CD14-positive monocyte (primary cell): ENCODE measurements around the gene PDGFB. TPM values are rescaled to one million over a fixed set of nuclear protein-coding genes. Genes with fewer than 3 reads are reported as not detected.

ENCODE experiments used
- DNase-seq, 3 donors: peaks; one replicate each; pipeline ENCODE4 v3.0.0-alpha.2; 2011 to 2022
- H2AFZ ChIP-seq: 2 replicates; pipeline ENCODE4 v1.6.0; 2012; ENCODE audit warnings: mild to moderate bottlenecking, low read depth, low read length, inconsistent platforms; ENCODE audit not compliant: insufficient read depth, poor library complexity, severe bottlenecking
- H3K27ac ChIP-seq, 2 donors: 1 replicate in 1 of 2; 2 replicates in 1 of 2; pipeline ENCODE4 v1.5.1; 2012 to 2013; ENCODE audit warnings: low read length in 2 of 2, control low read depth in 1 of 2, inconsistent platforms in 1 of 2, low read depth in 1 of 2, mild to moderate bottlenecking in 1 of 2
- H3K27me3 ChIP-seq, 2 donors: one replicate each; pipeline versions ENCODE4 v1.6.0 to v1.6.1; 2011 to 2013; ENCODE audit warnings: low read length in 2 of 2; ENCODE audit not compliant: control insufficient read depth in 2 of 2, insufficient read depth in 2 of 2
- H3K36me3 ChIP-seq, 2 donors: replicated peaks in 1 of 2; 1 replicate in 1 of 2; 2 replicates in 1 of 2; pipeline versions ENCODE4 v1.5.1 to v1.6.1; 2012 to 2013; ENCODE audit warnings: low read length in 2 of 2, control low read depth in 1 of 2, inconsistent platforms in 1 of 2, mild to moderate bottlenecking in 1 of 2; ENCODE audit not compliant: insufficient read depth in 2 of 2, control insufficient read depth in 1 of 2
- H3K4me1 ChIP-seq, 2 donors: 1 replicate in 1 of 2; 2 replicates in 1 of 2; pipeline versions ENCODE4 v1.5.1 to v1.6.1; 2012 to 2013; ENCODE audit warnings: low read length in 2 of 2, control low read depth in 1 of 2, inconsistent platforms in 1 of 2, mild to moderate bottlenecking in 1 of 2, moderate library complexity in 1 of 2; ENCODE audit not compliant: insufficient read depth in 2 of 2, control insufficient read depth in 1 of 2
- H3K4me2 ChIP-seq: replicated peaks from 2 replicates; pipeline ENCODE3; 2012; ENCODE audit warnings: low read length, moderate library complexity, mild to moderate bottlenecking; ENCODE audit not compliant: poor library complexity, severe bottlenecking; ENCODE audit errors: extremely low read depth
- H3K4me3 ChIP-seq, 3 experiments: fragments of 200-600 bp in 1 of 3; sonication (generic) in 1 of 3; replicated peaks in 1 of 3; 1 replicate in 2 of 3; 2 replicates in 1 of 3; pipeline ENCODE4 v1.5.1; 2011 to 2013; ENCODE audit warnings: low read length in 3 of 3, mild to moderate bottlenecking in 3 of 3, control low read depth in 2 of 3, low read depth in 2 of 3, inconsistent platforms in 1 of 3, moderate library complexity in 1 of 3
- H3K79me2 ChIP-seq: 2 replicates; pipeline ENCODE4 v1.6.0; 2012; ENCODE audit warnings: mild to moderate bottlenecking, control low read depth, inconsistent platforms, low read length, moderate library complexity; ENCODE audit not compliant: insufficient read depth
- H3K9ac ChIP-seq: 2 replicates; pipeline ENCODE4 v1.6.0; 2017; ENCODE audit warnings: low read length, mild to moderate bottlenecking; ENCODE audit not compliant: insufficient read depth, poor library complexity, severe bottlenecking
- H3K9me3 ChIP-seq, 2 donors: replicated peaks in 1 of 2; 1 replicate in 1 of 2; 2 replicates in 1 of 2; pipeline versions ENCODE4 v1.5.1 to v1.6.1; 2012 to 2013; ENCODE audit warnings: low read length in 2 of 2, control low read depth in 1 of 2; ENCODE audit not compliant: control insufficient read depth in 1 of 2, insufficient read depth in 1 of 2
- H4K20me1 ChIP-seq: 2 replicates; pipeline ENCODE4 v1.6.0; 2012; ENCODE audit warnings: mild to moderate bottlenecking, low read length, control low read depth, moderate library complexity; ENCODE audit not compliant: insufficient read depth
- H3K27ac Mint-ChIP-seq, 7 donors: one replicate each; pipeline ENCODE4 v1.8.0; 2020; ENCODE audit warnings: mild to moderate bottlenecking in 7 of 7, mixed read lengths in 7 of 7, moderate library complexity in 6 of 7, inconsistent platforms in 2 of 7
- H3K27me3 Mint-ChIP-seq, 3 donors: one replicate each; pipeline ENCODE4 v1.8.0; 2021 to 2022; ENCODE audit warnings: low read depth in 3 of 3, mild to moderate bottlenecking in 3 of 3, mixed read lengths in 3 of 3, moderate library complexity in 3 of 3, inconsistent platforms in 1 of 3
- H3K36me3 Mint-ChIP-seq, 2 donors: one replicate each; pipeline ENCODE4 v1.8.0; 2020; ENCODE audit warnings: mixed read lengths in 2 of 2, inconsistent platforms in 1 of 2, mild to moderate bottlenecking in 1 of 2
- H3K4me1 Mint-ChIP-seq: one replicate; pipeline ENCODE4 v1.8.0; 2020; ENCODE audit warnings: mild to moderate bottlenecking, mixed read lengths
- H3K4me3 Mint-ChIP-seq, 2 donors: one replicate each; pipeline ENCODE4 v1.8.0; 2020; ENCODE audit warnings: mild to moderate bottlenecking in 2 of 2, mixed read lengths in 2 of 2, moderate library complexity in 1 of 2
- H3K9me3 Mint-ChIP-seq, 7 donors: one replicate each; pipeline ENCODE4 v1.8.0; 2020 to 2022; ENCODE audit warnings: mixed read lengths in 7 of 7, mild to moderate bottlenecking in 6 of 7, moderate library complexity in 6 of 7, inconsistent platforms in 2 of 7
- WGBS: methylation state at CpG from one replicate; pipeline ENCODE4 v1.1.5; 2013; ENCODE audit warnings: missing lambda C conversion rate; ENCODE audit not compliant: insufficient coverage; 5-methylcytosine and 5-hydroxymethylcytosine counted together
- intact Hi-C, 2 donors: fragments of 100-400 bp; cut with micrococcal nuclease; formaldehyde crosslinking; loops; one replicate each; pipeline versions ENCODE4 v1.15.0 to v1.15.1; 2023
- polyA plus RNA-seq, 3 donors: library from polyadenylated mRNA; depleted of rRNA in 1 of 3; unstranded in 2 of 3; stranded (reverse) in 1 of 3; fragments of 300-500 nt in 2 of 3; fragments of >200 nt in 1 of 3; fragmentation: Illumina TruSeq in 2 of 3; gene quantifications; 1 replicate in 2 of 3; 2 replicates in 1 of 3; pipeline ENCODE4 v1.2.3, GENCODE V29; 2012 to 2021
- TF ChIP-seq, protein P1 (sequence below): fragments of 200-600 bp; IDR thresholded peaks from one replicate; pipeline ENCODE4 v1.8.0; 2022; ENCODE audit warnings: antibody characterized with exemption, mild to moderate bottlenecking

The PDGFB gene
- polyA plus RNA-seq, 3 donors = 0.15 TPM; not detected in 2

DNA sequence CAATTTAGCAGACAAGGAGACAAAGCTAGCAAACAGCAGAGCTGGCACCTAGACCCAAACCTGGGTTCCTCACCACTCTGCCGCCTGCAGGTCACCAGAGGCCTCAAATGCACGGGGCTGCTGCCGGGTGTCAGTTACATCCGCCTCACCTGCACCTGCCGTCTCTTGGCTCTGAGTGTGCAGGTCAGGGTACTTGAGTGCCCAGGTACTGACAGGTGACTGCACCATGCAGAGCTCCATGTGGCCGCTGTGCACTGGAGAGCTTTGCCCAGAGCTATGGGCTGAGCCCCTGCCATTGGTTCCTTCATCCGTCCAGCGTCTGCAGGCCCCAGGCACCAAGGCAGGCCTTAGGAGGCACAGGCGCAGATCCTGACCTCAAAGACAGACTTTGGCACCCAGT, 35.0 kb downstream of the PDGFB start:
- H3K9ac ChIP-seq = no peak overlapping the region
- no peak overlapping the region for H2AFZ ChIP-seq
- no peaks in the 10 kb centered on the region for H3K36me3 ChIP-seq
- H3K27ac ChIP-seq = no peak overlapping the region
- H4K20me1 ChIP-seq = no peaks in the 10 kb centered on the region
- H3K27me3 ChIP-seq = peaks cover 2 to 5% of the 10 kb centered on the region in 2 donors
- no peaks in the 10 kb centered on the region for H3K4me1 ChIP-seq
- TF ChIP-seq, protein P1, sequence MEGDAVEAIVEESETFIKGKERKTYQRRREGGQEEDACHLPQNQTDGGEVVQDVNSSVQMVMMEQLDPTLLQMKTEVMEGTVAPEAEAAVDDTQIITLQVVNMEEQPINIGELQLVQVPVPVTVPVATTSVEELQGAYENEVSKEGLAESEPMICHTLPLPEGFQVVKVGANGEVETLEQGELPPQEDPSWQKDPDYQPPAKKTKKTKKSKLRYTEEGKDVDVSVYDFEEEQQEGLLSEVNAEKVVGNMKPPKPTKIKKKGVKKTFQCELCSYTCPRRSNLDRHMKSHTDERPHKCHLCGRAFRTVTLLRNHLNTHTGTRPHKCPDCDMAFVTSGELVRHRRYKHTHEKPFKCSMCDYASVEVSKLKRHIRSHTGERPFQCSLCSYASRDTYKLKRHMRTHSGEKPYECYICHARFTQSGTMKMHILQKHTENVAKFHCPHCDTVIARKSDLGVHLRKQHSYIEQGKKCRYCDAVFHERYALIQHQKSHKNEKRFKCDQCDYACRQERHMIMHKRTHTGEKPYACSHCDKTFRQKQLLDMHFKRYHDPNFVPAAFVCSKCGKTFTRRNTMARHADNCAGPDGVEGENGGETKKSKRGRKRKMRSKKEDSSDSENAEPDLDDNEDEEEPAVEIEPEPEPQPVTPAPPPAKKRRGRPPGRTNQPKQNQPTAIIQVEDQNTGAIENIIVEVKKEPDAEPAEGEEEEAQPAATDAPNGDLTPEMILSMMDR = no peak
- H3K9me3 ChIP-seq = no peaks in the 10 kb centered on the region
- H3K4me3 ChIP-seq = no peak overlapping the region
- H3K36me3 Mint-ChIP-seq = no peaks in the 10 kb centered on the region
- H3K9me3 Mint-ChIP-seq = peaks cover 0 to 2% (median 0%) of the 10 kb centered on the region in 7 donors
- H3K27me3 Mint-ChIP-seq = peaks cover 16 to 35% (median 27%) of the 10 kb centered on the region in 3 donors
- WGBS = 94% methylated on average over 9 of the region's 9 CpGs
- no peak overlapping the region for H3K4me2 ChIP-seq
- intact Hi-C loops = loop anchor here in 1 of 2 donors (5.0 kb wide), 1 partner anchor 38 kb away; no protein-coding TSS in a partner anchor
- no peak overlapping the region for H3K27ac Mint-ChIP-seq
- H3K4me3 Mint-ChIP-seq = no peak overlapping the region
- peaks cover 1% of the 10 kb centered on the region for H3K4me1 Mint-ChIP-seq
- H3K79me2 ChIP-seq = no peaks in the 10 kb centered on the region
- DNase-seq = no peak

DNA sequence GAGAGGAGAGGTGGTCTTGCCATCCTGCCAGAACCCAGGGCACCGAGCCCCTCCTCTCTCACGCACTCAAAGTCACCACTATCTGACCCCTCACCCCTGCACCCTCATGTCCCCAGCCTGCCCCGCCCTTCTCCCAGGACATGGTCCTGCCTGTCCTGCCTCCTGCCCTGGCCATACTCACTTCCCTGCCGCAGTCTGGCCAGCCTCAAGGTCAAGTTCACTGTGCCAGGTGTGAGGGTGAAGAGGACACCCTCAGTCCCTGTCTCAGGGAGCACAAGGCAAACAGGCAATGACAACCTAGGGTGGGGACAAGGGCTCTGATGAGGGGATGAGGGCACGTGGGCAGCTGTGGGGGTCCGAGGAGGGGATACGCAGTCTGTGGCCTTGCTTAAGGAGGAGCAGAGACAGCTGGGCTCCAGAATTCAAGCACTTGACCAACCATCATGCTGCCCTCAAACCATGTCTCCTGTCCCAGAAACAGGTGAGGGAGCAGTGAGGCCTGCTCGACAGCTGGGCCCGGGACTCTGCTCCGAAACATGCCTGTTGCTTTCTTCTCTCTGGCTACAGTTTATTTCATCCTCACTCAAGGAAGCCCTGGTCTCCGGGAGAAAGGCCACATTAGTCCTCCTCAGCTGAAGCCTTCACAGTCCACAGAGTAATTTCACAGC, 36.6 kb downstream of the PDGFB start:
- Histone ChIP-seq H3K27ac (no peak overlapping the region), H3K4me1 (no peaks in the 10 kb centered on the region), H3K4me3 (no peak overlapping the region), H3K27me3 (no peaks in the 10 kb centered on the region), H3K79me2 (no peaks in the 10 kb centered on the region), H3K9me3 (no peaks in the 10 kb centered on the region), H4K20me1 (no peaks in the 10 kb centered on the region), H2AFZ (no peak overlapping the region), H3K36me3 (no peaks in the 10 kb centered on the region), H3K9ac (no peak overlapping the region), H3K4me2 (no peak overlapping the region)
- TF ChIP-seq, protein P1 = no peak
- no peak overlapping the region for H3K4me3 Mint-ChIP-seq
- no peak for DNase-seq
- 98% methylated on average over 7 of the region's 11 CpGs for WGBS
- H3K27me3 Mint-ChIP-seq = peaks cover 10 to 34% (median 33%) of the 10 kb centered on the region in 3 donors
- peaks cover 1% of the 10 kb centered on the region for H3K4me1 Mint-ChIP-seq
- no peak overlapping the region for H3K27ac Mint-ChIP-seq
- H3K9me3 Mint-ChIP-seq = peaks cover 0 to 3% (median 0%) of the 10 kb centered on the region in 7 donors
- H3K36me3 Mint-ChIP-seq = no peaks in the 10 kb centered on the region
- intact Hi-C loops = loop anchor here in 1 of 2 donors (5.0 kb wide), 1 partner anchor 39 kb away; no protein-coding TSS in a partner anchor
